DND-41 (cell line): Measurements from ENCODE around the gene YJEFN3.

Experiments used
- ATAC-seq: fragments of 200-7000 bp; cut with Tn5 transposase; 3 replicates; pipeline ENCODE4 v1.9.1; 2021; ENCODE audit warnings: low read depth; ENCODE audit not compliant: insufficient read depth
- DNase-seq: peaks from one replicate; pipeline ENCODE4 v3.0.0-alpha.2; 2020
- H2AFZ ChIP-seq: 2 replicates; pipeline ENCODE4 v1.6.0; 2012; ENCODE audit warnings: low read depth, low read length
- H3K27ac ChIP-seq: 2 replicates; pipeline ENCODE4 v1.5.1; 2012; ENCODE audit warnings: low read length, inconsistent platforms
- H3K27me3 ChIP-seq: fragments of 200-600 bp; sonication (generic); 2 replicates; pipeline ENCODE4 v1.6.0; 2012; ENCODE audit warnings: low read length, mild to moderate bottlenecking, inconsistent platforms; ENCODE audit not compliant: insufficient read depth, poor library complexity
- H3K36me3 ChIP-seq: 2 replicates; pipeline ENCODE4 v1.5.1; 2012; ENCODE audit warnings: low read length, inconsistent platforms; ENCODE audit not compliant: insufficient read depth
- H3K4me1 ChIP-seq: 2 replicates; pipeline ENCODE4 v1.5.1; 2012; ENCODE audit warnings: mild to moderate bottlenecking, low read length; ENCODE audit not compliant: insufficient read depth
- H3K4me2 ChIP-seq: 2 replicates; pipeline ENCODE4 v1.6.0; 2012; ENCODE audit warnings: mild to moderate bottlenecking, moderate library complexity, low read length, inconsistent platforms; ENCODE audit not compliant: insufficient read depth
- H3K4me3 ChIP-seq, 2 experiments: fragments of 200-600 bp in 1 of 2; shearing (Covaris generic) in 1 of 2; 2 replicates each; pipeline ENCODE4 v1.5.1; 2012 to 2016; ENCODE audit warnings: inconsistent platforms in 2 of 2, low read length in 2 of 2, mild to moderate bottlenecking in 2 of 2, low read depth in 1 of 2, moderate library complexity in 1 of 2
- H3K79me2 ChIP-seq: 2 replicates; pipeline ENCODE4 v1.6.0; 2012; ENCODE audit warnings: low read length, inconsistent platforms; ENCODE audit not compliant: insufficient read depth
- H3K9ac ChIP-seq: 2 replicates; pipeline ENCODE4 v1.6.0; 2012; ENCODE audit warnings: low read depth, mild to moderate bottlenecking, inconsistent platforms, low read length, moderate library complexity
- H3K9me3 ChIP-seq: 2 replicates; pipeline ENCODE4 v1.5.1; 2012; ENCODE audit warnings: low read length, moderate library complexity, mild to moderate bottlenecking, inconsistent platforms; ENCODE audit not compliant: insufficient read depth, severe bottlenecking
- H4K20me1 ChIP-seq: 2 replicates; pipeline ENCODE4 v1.6.0; 2012; ENCODE audit warnings: low read length; ENCODE audit not compliant: insufficient read depth
- CTCF ChIP-seq: IDR thresholded peaks from 2 replicates; pipeline ENCODE4 v1.5.1; 2012; ENCODE audit warnings: borderline replicate concordance, low read length, moderate library complexity, mild to moderate bottlenecking; ENCODE audit not compliant: poor library complexity, severe bottlenecking; ENCODE audit errors: extremely low read depth
- EZH2 ChIP-seq: IDR thresholded peaks from 3 replicates; pipeline ENCODE4 v1.6.1; 2012; ENCODE audit warnings: borderline replicate concordance, low read depth, mild to moderate bottlenecking, moderate library complexity, low read length, inconsistent platforms; ENCODE audit not compliant: severe bottlenecking

Gene YJEFN3

GRCh38 chr19:19549804-19550464 is 21.2 kb downstream of the YJEFN3 start:
- no peak for DNase-seq
- Histone ChIP-seq H3K36me3 (no peaks in the 10 kb centered on the region), H3K9me3 (no peaks in the 10 kb centered on the region), H4K20me1 (no peaks in the 10 kb centered on the region), H3K4me2 (no peak overlapping the region), H3K4me3 (no peak overlapping the region), H3K9ac (no peak overlapping the region), H3K79me2 (no peaks in the 10 kb centered on the region), H3K27ac (no peak overlapping the region), H3K27me3 (no peaks in the 10 kb centered on the region), H3K4me1 (no peaks in the 10 kb centered on the region), H2AFZ (no peak overlapping the region)
- ATAC-seq: no peak
- no peak for TF ChIP-seq CTCF
- TF ChIP-seq EZH2: no peak

DNA sequence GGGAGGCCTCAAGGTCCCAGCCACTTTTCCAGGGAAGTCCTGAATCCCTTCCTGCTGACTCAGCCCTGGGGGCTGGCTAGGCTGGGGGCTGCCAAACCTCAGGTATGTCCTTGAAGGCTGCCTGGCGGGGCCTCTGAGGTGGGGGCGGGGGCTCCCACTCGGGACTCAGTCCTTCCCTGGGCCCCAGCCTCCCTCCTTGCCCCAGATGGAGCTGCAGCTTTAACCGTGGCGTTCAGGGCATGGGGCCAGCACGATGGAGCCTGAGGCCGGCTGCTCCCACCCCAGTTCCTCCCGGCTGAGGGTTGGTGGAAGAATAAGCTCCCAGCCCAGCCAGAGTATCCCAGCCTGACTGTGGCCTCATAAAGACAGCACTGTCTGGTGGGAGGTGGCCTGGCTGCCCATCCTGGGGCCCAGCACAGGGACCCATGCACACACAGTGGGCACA is 21.8 kb downstream of the YJEFN3 start:
- Histone ChIP-seq H3K9me3 (no peaks in the 10 kb centered on the region), H3K27me3 (no peaks in the 10 kb centered on the region), H3K4me1 (no peaks in the 10 kb centered on the region), H3K9ac (no peak overlapping the region), H3K79me2 (no peaks in the 10 kb centered on the region), H3K4me3 (no peak overlapping the region), H3K4me2 (no peak overlapping the region), H3K27ac (no peak overlapping the region), H3K36me3 (no peaks in the 10 kb centered on the region), H4K20me1 (no peaks in the 10 kb centered on the region), H2AFZ (no peak overlapping the region)
- DNase-seq (no peak), ATAC-seq (no peak)
- TF ChIP-seq EZH2 (no peak), CTCF (no peak)

GRCh38 chr19:19550972-19551852 is 22.5 kb downstream of the YJEFN3 start:
- H4K20me1 ChIP-seq: no peaks in the 10 kb centered on the region

More at GRCh38 chr19:19550972-19551852, 22.5 kb downstream of the YJEFN3 start:
- H3K9ac ChIP-seq: no peak overlapping the region
- TF ChIP-seq EZH2 (no peak), CTCF (no peak)
- no peak overlapping the region for H3K27ac ChIP-seq
- no peak overlapping the region for H3K4me2 ChIP-seq
- no peaks in the 10 kb centered on the region for H3K27me3 ChIP-seq
- H3K4me3 ChIP-seq: no peak overlapping the region
- no peak overlapping the region for H2AFZ ChIP-seq
- H3K4me1 ChIP-seq: no peaks in the 10 kb centered on the region
- no peak for ATAC-seq
- H3K9me3 ChIP-seq: no peaks in the 10 kb centered on the region
- no peak for DNase-seq
- H3K36me3 ChIP-seq: no peaks in the 10 kb centered on the region
- no peaks in the 10 kb centered on the region for H3K79me2 ChIP-seq
